HG03469 (cell line): ENCODE results near the gene NDOR1.

Experiments used
- ATAC-seq: cut with Tn5 transposase; IDR thresholded peaks from one replicate; pipeline ENCODE4 v1.9.1; 2021; ENCODE audit warnings: mild to moderate bottlenecking, moderate library complexity, moderate number of reproducible peaks; ENCODE audit not compliant: unreplicated experiment

The NDOR1 gene

GRCh38 chr9:137180491-137180890, 25.0 kb upstream of the NDOR1 start:
- ATAC-seq, result no peak

- no peak for ATAC-seq
Measured at GRCh38 chr9:137181680-137182079, 23.8 kb upstream of the NDOR1 start.

GRCh38 chr9:137182836-137183235, 22.7 kb upstream of the NDOR1 start:
- no peak for ATAC-seq

GRCh38 chr9:137183980-137184595, 21.4 kb upstream of the NDOR1 start:
- no peak for ATAC-seq

- ATAC-seq, result no peak
Measured at GRCh38 chr9:137184881-137185660, 20.4 kb upstream of the NDOR1 start.

GRCh38 chr9:137185921-137186320, 19.6 kb upstream of the NDOR1 start:
- no peak for ATAC-seq

GRCh38 chr9:137186385-137186784, 19.1 kb upstream of the NDOR1 start:
- no peak for ATAC-seq

GRCh38 chr9:137187386-137187785, 18.1 kb upstream of the NDOR1 start:
- ATAC-seq, result no peak

- ATAC-seq, result no peak
Measured at GRCh38 chr9:137188086-137188489, 17.4 kb upstream of the NDOR1 start.

- peak; percentile 59 for ATAC-seq
Measured at GRCh38 chr9:137188490-137189296, 16.8 kb upstream of the NDOR1 start, which contains the start of the genes ANAPC2 and SSNA1. Gene ANAPC2, minus strand, starts transcription at chr9:137188560. Its CDS starts 28 bp downstream, at chr9:137188532. Gene SSNA1, plus strand, starts transcription at chr9:137188676. Its CDS starts 51 bp downstream, at chr9:137188727.

GRCh38 chr9:137189297-137190295, 15.9 kb upstream of the NDOR1 start:
- peak; percentile 8 for ATAC-seq

- no peak for ATAC-seq
Measured at GRCh38 chr9:137190315-137190856, 15.1 kb upstream of the NDOR1 start.

GRCh38 chr9:137191245-137191644, 14.3 kb upstream of the NDOR1 start:
- ATAC-seq, result no peak

GRCh38 chr9:137191691-137192447, 13.6 kb upstream of the NDOR1 start:
- no peak for ATAC-seq

GRCh38 chr9:137192448-137192780, 13.1 kb upstream of the NDOR1 start:
- no peak for ATAC-seq

- no peak for ATAC-seq
Measured at GRCh38 chr9:137192859-137193258, 12.6 kb upstream of the NDOR1 start.

GRCh38 chr9:137193771-137194170, 11.7 kb upstream of the NDOR1 start:
- no peak for ATAC-seq

GRCh38 chr9:137194388-137194787, 11.1 kb upstream of the NDOR1 start:
- no peak for ATAC-seq

- no peak for ATAC-seq
Measured at GRCh38 chr9:137194909-137195308, 10.6 kb upstream of the NDOR1 start.
